ENCODE measurements around the gene LTV1.
"Not testable (repeated sequence)": the region's sequence is repeated elsewhere in the genome, so short reads cannot be mapped to it uniquely, and the experiment has no call there.

LTV1 gene

GRCh38 chr6:143843677-143843999, 500 bp downstream of the LTV1 start:
- DNase-seq (ENCODE audit: low read depth), result no peak

GRCh38 chr6:143844006-143844405, 868 bp downstream of the LTV1 start:
- DNase-seq (ENCODE audit: low read depth), result no peak

- DNase-seq (ENCODE audit: low read depth), result no peak
Observed at GRCh38 chr6:143845033-143845432, 1.9 kb downstream of the LTV1 start.

GRCh38 chr6:143851706-143852105, 8.6 kb downstream of the LTV1 start:
- DNase-seq (ENCODE audit: low read depth), result not testable (repeated sequence)

- not testable (repeated sequence) for DNase-seq (ENCODE audit: low read depth)
Observed at GRCh38 chr6:143855057-143855456, 11.9 kb downstream of the LTV1 start.

- DNase-seq (ENCODE audit: low read depth), result not testable (repeated sequence)
Observed at GRCh38 chr6:143856762-143857161, 13.6 kb downstream of the LTV1 start.

- DNase-seq (ENCODE audit: low read depth), result no peak
Observed at GRCh38 chr6:143857651-143858050, 14.5 kb downstream of the LTV1 start.

- no peak for DNase-seq (ENCODE audit: low read depth)
Observed at GRCh38 chr6:143859891-143860660, 16.9 kb downstream of the LTV1 start.

GRCh38 chr6:143863771-143864170, 20.6 kb downstream of the LTV1 start:
- no peak for DNase-seq (ENCODE audit: low read depth)

GRCh38 chr6:143864234-143864633, 21.1 kb downstream of the LTV1 start, which contains the start of gene ZC2HC1B:
TSS of gene ZC2HC1B (plus strand) at chr6:143864474. CDS start at chr6:143864540, 66 bp downstream.
- no peak for DNase-seq (ENCODE audit: low read depth)

GRCh38 chr6:143867236-143867635, 24.1 kb downstream of the LTV1 start:
- no peak for DNase-seq (ENCODE audit: low read depth)

- DNase-seq (ENCODE audit: low read depth), result not testable (repeated sequence)
Observed at GRCh38 chr6:143868808-143869207, 25.7 kb downstream of the LTV1 start.

- not testable (repeated sequence) for DNase-seq (ENCODE audit: low read depth)
Observed at GRCh38 chr6:143871202-143871730, 28.1 kb downstream of the LTV1 start.

- no peak for DNase-seq (ENCODE audit: low read depth)
Observed at GRCh38 chr6:143872201-143872600, 29.1 kb downstream of the LTV1 start.

- DNase-seq (ENCODE audit: low read depth), result not testable (repeated sequence)
Observed at GRCh38 chr6:143873600-143873999, 30.5 kb downstream of the LTV1 start.

- not testable (repeated sequence) for DNase-seq (ENCODE audit: low read depth)
Observed at GRCh38 chr6:143874503-143874902, 31.4 kb downstream of the LTV1 start.

- DNase-seq (ENCODE audit: low read depth), result no peak
Observed at GRCh38 chr6:143877584-143878271, 34.6 kb downstream of the LTV1 start.

- DNase-seq (ENCODE audit: low read depth), result no peak
Observed at GRCh38 chr6:143878272-143878760, 35.2 kb downstream of the LTV1 start.

- DNase-seq (ENCODE audit: low read depth), result no peak
Observed at GRCh38 chr6:143880412-143880811, 37.3 kb downstream of the LTV1 start.

GRCh38 chr6:143882401-143882930, 39.3 kb downstream of the LTV1 start:
- no peak for DNase-seq (ENCODE audit: low read depth)

GRCh38 chr6:143884216-143884900, 41.2 kb downstream of the LTV1 start:
- DNase-seq (ENCODE audit: low read depth), result no peak

- no peak for DNase-seq (ENCODE audit: low read depth)
Observed at GRCh38 chr6:143885116-143885515, 42.0 kb downstream of the LTV1 start.

Data from stimulated activated CD8-positive, alpha-beta memory T cell treated with anti-CD3 and anti-CD28 coated beads, Interleukin-4, amount 100 ng/mL, for 24 hours (primary cell).